ENCODE results near the gene GRWD1. TPM values are rescaled to one million over a fixed set of nuclear protein-coding genes. Genes with fewer than 3 reads are reported as not detected.
A peak's percentile ranks its signal among the peaks of the same experiment; 100 is the strongest.

Gene GRWD1
- total RNA-seq, 1 experiment from 2014 or later, result 64.8 TPM

GRCh38 chr19:48469934-48470680 lies 24.3 kb downstream of the GRWD1 start:
- Histone ChIP-seq H3K9me3 (ENCODE audit: control insufficient read depth in 1 of 2, insufficient read depth in 1 of 2, low read depth in 1 of 2, low read length in 2 of 2) (no peaks in the 10 kb centered on the region), H3K27ac (ENCODE audit: low read depth, low read length) (peak overlapping the region; percentile 94), H3K27me3 (ENCODE audit: insufficient read depth, low read length) (no peaks in the 10 kb centered on the region), H3K36me3 (ENCODE audit: control insufficient read depth in 1 of 2, insufficient read depth in 2 of 2, low read length in 2 of 2) (peaks cover 32 to 38% of the 10 kb centered on the region in 2 experiments), H2AFZ (ENCODE audit: low read depth, low read length, poor library complexity, severe bottlenecking) (no peak overlapping the region), H3K4me3 (replicated peaks in 1 of 2; ENCODE audit: low read depth in 1 of 2, low read length in 2 of 2) (peak overlapping the region; percentile 88 to 90), H3K79me2 (ENCODE audit: insufficient read depth, low read length) (peaks cover 18% of the 10 kb centered on the region), H3K4me2 (ENCODE audit: low read length) (peak overlapping the region; percentile 93), H3K4me1 (ENCODE audit: control insufficient read depth in 1 of 2, insufficient read depth in 2 of 2, low read length in 2 of 2) (peaks cover 11 to 25% of the 10 kb centered on the region in 2 experiments), H3K9me2 (ENCODE audit: insufficient read depth) (no peaks in the 10 kb centered on the region), H4K20me1 (ENCODE audit: insufficient read depth) (no peaks in the 10 kb centered on the region), H3K9ac (ENCODE audit: low read length) (peak overlapping the region; percentile 96)
- ChIA-PET CTCF (interaction anchor here (1.1 to 1.5 kb wide), 2 partner anchors 19 to 114 kb away, joined by 3 to 6 read pairs; no protein-coding TSS in a partner anchor), RAD21 (ENCODE audit: low non-redundant PET in 1 of 2, low total read pairs in 2 of 2, uncharacterized antibody in 2 of 2, unreplicated experiment in 2 of 2) (no interaction called here), POLR2A (interaction anchor here (0.6 to 1.3 kb wide), 2 partner anchors 18 to 32 kb away, joined by 3 to 6 read pairs; no protein-coding TSS in a partner anchor)
- TF ChIP-seq SRF (IDR thresholded peaks at IDR 0.05; ENCODE audit: low read depth) (no peak), POLR2A (IDR thresholded peaks at IDR 0.05; ENCODE audit: borderline replicate concordance, extremely low read depth, insufficient read depth, insufficient read length) (no peak), CBX3 (IDR thresholded peaks at IDR 0.05; ENCODE audit: low read depth) (no peak), ATF3 (IDR thresholded peaks at IDR 0.05) (no peak), ZFX (IDR thresholded peaks at IDR 0.05) (no peak)
- ATAC-seq (no peak), DNase-seq (ENCODE audit: low read depth, low spot score) (no peak)
- intact Hi-C loops (cut with micrococcal nuclease), result loop anchor here (2.0 kb wide), 1 partner anchor 19 kb away; no protein-coding TSS in a partner anchor
- BruUV-seq (replicated peaks), result no TSS peak

GRCh38 chr19:48470856-48471255 lies 25.1 kb downstream of the GRWD1 start:
- ATAC-seq (no peak), DNase-seq (ENCODE audit: low read depth, low spot score) (no peak)
- H4K20me1 ChIP-seq (ENCODE audit: insufficient read depth), result no peaks in the 10 kb centered on the region
- intact Hi-C loops (cut with micrococcal nuclease), result no loop called here
- H3K4me2 ChIP-seq (ENCODE audit: low read length), result peak overlapping the region; percentile 93; the same call in 1 of the 2 replicates
- no peak overlapping the region for H3K9ac ChIP-seq (ENCODE audit: low read length)
- RAD21 ChIA-PET (ENCODE audit: low non-redundant PET in 1 of 2, low total read pairs in 2 of 2, uncharacterized antibody in 2 of 2, unreplicated experiment in 2 of 2), result no interaction called here
- no peak overlapping the region for H3K4me3 ChIP-seq (replicated peaks in 1 of 2; ENCODE audit: low read depth in 1 of 2, low read length in 2 of 2)
- POLR2A ChIA-PET, result interaction anchor here (0.6 to 1.3 kb wide), 2 partner anchors 17 to 32 kb away, joined by 3 to 6 read pairs; no protein-coding TSS in a partner anchor
- no peak overlapping the region for H2AFZ ChIP-seq (ENCODE audit: low read depth, low read length, poor library complexity, severe bottlenecking)
- no peaks in the 10 kb centered on the region for H3K27me3 ChIP-seq (ENCODE audit: insufficient read depth, low read length)
- no TSS peak for BruUV-seq (replicated peaks)
- TF ChIP-seq ZBTB33 (IDR thresholded peaks at IDR 0.05; ENCODE audit: extremely low read depth, insufficient replicate concordance, low read length), result no peak
- no peak for TF ChIP-seq MAX (IDR thresholded peaks at IDR 0.05)
- no peak for TF ChIP-seq JUND (IDR thresholded peaks at IDR 0.05)
- no peak for TF ChIP-seq SP1 (IDR thresholded peaks at IDR 0.05; ENCODE audit: low read depth)
- no peak for TF ChIP-seq CBX3 (IDR thresholded peaks at IDR 0.05; ENCODE audit: low read depth)
- no peak for TF ChIP-seq POLR2AphosphoS5 (IDR thresholded peaks at IDR 0.05; ENCODE audit: low read depth, low read length)
- no peak for TF ChIP-seq EZH2 (IDR thresholded peaks at IDR 0.05)
- no peak for TF ChIP-seq CEBPB (IDR thresholded peaks at IDR 0.05; ENCODE audit: low read depth)
- no peak for TF ChIP-seq CTCF (IDR thresholded peaks at IDR 0.05 in 2 of 3, conservative IDR thresholded peaks at IDR 0.05 in 1 of 3; ENCODE audit: borderline replicate concordance in 1 of 3, insufficient read depth in 1 of 3, low read depth in 2 of 3, low read length in 2 of 3)
- TF ChIP-seq POLR2A (IDR thresholded peaks at IDR 0.05; ENCODE audit: borderline replicate concordance, extremely low read depth, insufficient read depth, insufficient read length), result no peak
- CTCF ChIA-PET, result interaction anchor here (1.1 to 1.5 kb wide), 2 partner anchors 19 to 114 kb away, joined by 3 to 6 read pairs; no protein-coding TSS in a partner anchor
- peaks cover 11 to 25% of the 10 kb centered on the region in 2 experiments for H3K4me1 ChIP-seq (ENCODE audit: control insufficient read depth in 1 of 2, insufficient read depth in 2 of 2, low read length in 2 of 2)
- H3K27ac ChIP-seq (ENCODE audit: low read depth, low read length), result no peak overlapping the region; the same call in 1 of the 2 replicates
- H3K79me2 ChIP-seq (ENCODE audit: insufficient read depth, low read length), result peaks cover 18% of the 10 kb centered on the region
- peaks cover 32 to 45% of the 10 kb centered on the region in 2 experiments for H3K36me3 ChIP-seq (ENCODE audit: control insufficient read depth in 1 of 2, insufficient read depth in 2 of 2, low read length in 2 of 2)
- no peaks in the 10 kb centered on the region for H3K9me2 ChIP-seq (ENCODE audit: insufficient read depth)
- H3K9me3 ChIP-seq (ENCODE audit: control insufficient read depth in 1 of 2, insufficient read depth in 1 of 2, low read depth in 1 of 2, low read length in 2 of 2), result no peaks in the 10 kb centered on the region
